ENCODE results near the gene SOAT1.

DNA sequence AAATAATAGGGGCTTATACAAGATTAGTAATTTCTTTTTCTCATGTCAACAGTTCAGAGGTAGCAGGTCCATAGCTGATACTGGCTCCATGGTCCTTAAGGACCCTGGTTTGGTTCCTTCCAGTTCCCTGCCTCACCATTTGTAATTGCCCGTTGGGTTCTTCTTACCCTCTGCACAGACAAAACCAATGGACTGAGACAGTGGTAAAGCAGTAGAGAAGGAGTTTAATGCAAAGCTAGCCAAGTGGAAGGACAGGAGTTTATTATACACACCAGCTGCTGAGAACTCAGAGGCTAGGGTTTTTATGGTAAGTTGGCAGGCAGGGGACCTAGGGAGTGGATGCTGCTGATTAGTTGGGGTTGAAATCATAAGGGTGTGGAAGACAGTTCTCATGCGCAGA lies 36.3 kb downstream of the SOAT1 start:
- TF ChIP-seq, protein P1, sequence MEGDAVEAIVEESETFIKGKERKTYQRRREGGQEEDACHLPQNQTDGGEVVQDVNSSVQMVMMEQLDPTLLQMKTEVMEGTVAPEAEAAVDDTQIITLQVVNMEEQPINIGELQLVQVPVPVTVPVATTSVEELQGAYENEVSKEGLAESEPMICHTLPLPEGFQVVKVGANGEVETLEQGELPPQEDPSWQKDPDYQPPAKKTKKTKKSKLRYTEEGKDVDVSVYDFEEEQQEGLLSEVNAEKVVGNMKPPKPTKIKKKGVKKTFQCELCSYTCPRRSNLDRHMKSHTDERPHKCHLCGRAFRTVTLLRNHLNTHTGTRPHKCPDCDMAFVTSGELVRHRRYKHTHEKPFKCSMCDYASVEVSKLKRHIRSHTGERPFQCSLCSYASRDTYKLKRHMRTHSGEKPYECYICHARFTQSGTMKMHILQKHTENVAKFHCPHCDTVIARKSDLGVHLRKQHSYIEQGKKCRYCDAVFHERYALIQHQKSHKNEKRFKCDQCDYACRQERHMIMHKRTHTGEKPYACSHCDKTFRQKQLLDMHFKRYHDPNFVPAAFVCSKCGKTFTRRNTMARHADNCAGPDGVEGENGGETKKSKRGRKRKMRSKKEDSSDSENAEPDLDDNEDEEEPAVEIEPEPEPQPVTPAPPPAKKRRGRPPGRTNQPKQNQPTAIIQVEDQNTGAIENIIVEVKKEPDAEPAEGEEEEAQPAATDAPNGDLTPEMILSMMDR (IDR thresholded peaks at IDR 0.05), result no peak
- TF ChIP-seq POLR2AphosphoS5 (IDR thresholded peaks at IDR 0.05), result no peak

Data from sigmoid colon (tissue), 4 donors.